ENCODE data around the gene TEDC2.
A peak's percentile ranks its signal among the peaks of the same experiment; 100 is the strongest.

The TEDC2 gene

GRCh38 chr16:2455081-2455845 is 4.6 kb upstream of the TEDC2 start:
- DNase-seq: no peak
- H3K27me3 Mint-ChIP-seq: no peaks in the 10 kb centered on the region
- no peaks in the 10 kb centered on the region for H3K9me3 Mint-ChIP-seq
- H3K27ac Mint-ChIP-seq: peak overlapping the region in 1 of 2 donors; percentile 71
- ATAC-seq: no peak
- H3K4me3 Mint-ChIP-seq: no peak overlapping the region
- peaks cover 17% of the 10 kb centered on the region for H3K4me1 Mint-ChIP-seq

GRCh38 chr16:2456551-2457153 is 3.3 kb upstream of the TEDC2 start:
- DNase-seq: no peak
- ATAC-seq: no peak
- H3K27ac Mint-ChIP-seq: no peak overlapping the region
- no peak overlapping the region for H3K4me3 Mint-ChIP-seq
- no peaks in the 10 kb centered on the region for H3K27me3 Mint-ChIP-seq
- peaks cover 22% of the 10 kb centered on the region for H3K4me1 Mint-ChIP-seq
- no peaks in the 10 kb centered on the region for H3K9me3 Mint-ChIP-seq

GRCh38 chr16:2457267-2457666 is 2.6 kb upstream of the TEDC2 start:
- Mint-ChIP-seq H3K27ac (no peak overlapping the region), H3K4me3 (no peak overlapping the region), H3K27me3 (no peaks in the 10 kb centered on the region), H3K4me1 (peaks cover 29% of the 10 kb centered on the region), H3K9me3 (no peaks in the 10 kb centered on the region)
- DNase-seq: no peak
- ATAC-seq: no peak

GRCh38 chr16:2457946-2458345 is 2.0 kb upstream of the TEDC2 start:
- DNase-seq: no peak

GRCh38 chr16:2458887-2459646 is 842 bp upstream of the TEDC2 start:
- H3K4me3 Mint-ChIP-seq: peak overlapping the region; percentile 83 to 86
- H3K27ac Mint-ChIP-seq: peak overlapping the region; percentile 63 to 91
- no peak for ATAC-seq

More at GRCh38 chr16:2457946-2458345, 2.0 kb upstream of the TEDC2 start:
- no peak for ATAC-seq
- H3K27me3 Mint-ChIP-seq: no peaks in the 10 kb centered on the region
- H3K27ac Mint-ChIP-seq: no peak overlapping the region
- H3K4me1 Mint-ChIP-seq: peaks cover 30% of the 10 kb centered on the region
- H3K9me3 Mint-ChIP-seq: no peaks in the 10 kb centered on the region
- no peak overlapping the region for H3K4me3 Mint-ChIP-seq

GRCh38 chr16:2460391-2460713 is 443 bp downstream of the TEDC2 start:
- ATAC-seq (no peak), DNase-seq (no peak)
- H3K9me3 Mint-ChIP-seq: no peaks in the 10 kb centered on the region
- H3K27ac Mint-ChIP-seq: no peak overlapping the region
- no peaks in the 10 kb centered on the region for H3K27me3 Mint-ChIP-seq
- peaks cover 30% of the 10 kb centered on the region for H3K4me1 Mint-ChIP-seq
- H3K4me3 Mint-ChIP-seq: peak overlapping the region; percentile 64 to 79

More at GRCh38 chr16:2458887-2459646, 842 bp upstream of the TEDC2 start:
- Mint-ChIP-seq H3K27me3 (no peaks in the 10 kb centered on the region), H3K4me1 (peaks cover 30% of the 10 kb centered on the region), H3K9me3 (no peaks in the 10 kb centered on the region)
- no peak for DNase-seq

GRCh38 chr16:2460916-2461315 is 1.0 kb downstream of the TEDC2 start:
- ATAC-seq (no peak), DNase-seq (no peak)
- peak overlapping the region; percentile 64 to 79 for H3K4me3 Mint-ChIP-seq
- H3K4me1 Mint-ChIP-seq: peaks cover 30% of the 10 kb centered on the region
- no peaks in the 10 kb centered on the region for H3K27me3 Mint-ChIP-seq
- H3K9me3 Mint-ChIP-seq: no peaks in the 10 kb centered on the region
- no peak overlapping the region for H3K27ac Mint-ChIP-seq

- Mint-ChIP-seq H3K27ac (peak overlapping the region in 1 of 2 donors; percentile 19), H3K4me1 (peaks cover 34% of the 10 kb centered on the region), H3K27me3 (peaks cover 8% of the 10 kb centered on the region), H3K4me3 (peak overlapping the region in 1 of 2 donors; percentile 21), H3K9me3 (no peaks in the 10 kb centered on the region)
- ATAC-seq (no peak), DNase-seq (no peak)
These were observed 2.3 kb downstream of the TEDC2 start for GRCh38 chr16:2462031-2462866.

GRCh38 chr16:2464333-2464732 is 4.4 kb downstream of the TEDC2 start:
- H3K27me3 Mint-ChIP-seq: peaks cover 27% of the 10 kb centered on the region

GRCh38 chr16:2465653-2466415 is 5.9 kb downstream of the TEDC2 start:
- Mint-ChIP-seq H3K27me3 (peaks cover 41% of the 10 kb centered on the region), H3K27ac (no peak overlapping the region), H3K4me1 (peaks cover 46% of the 10 kb centered on the region), H3K9me3 (no peaks in the 10 kb centered on the region), H3K4me3 (no peak overlapping the region)
- DNase-seq: no peak
- no peak for ATAC-seq

More at GRCh38 chr16:2464333-2464732, 4.4 kb downstream of the TEDC2 start:
- no peak overlapping the region for H3K4me3 Mint-ChIP-seq
- H3K27ac Mint-ChIP-seq: no peak overlapping the region
- ATAC-seq: no peak
- peaks cover 39% of the 10 kb centered on the region for H3K4me1 Mint-ChIP-seq
- DNase-seq: no peak
- H3K9me3 Mint-ChIP-seq: no peaks in the 10 kb centered on the region

- peaks cover 45% of the 10 kb centered on the region for H3K27me3 Mint-ChIP-seq
- DNase-seq (no peak), ATAC-seq (no peak)
- no peak overlapping the region for H3K27ac Mint-ChIP-seq
- H3K4me1 Mint-ChIP-seq: peaks cover 41% of the 10 kb centered on the region
- peak overlapping the region in 1 of 2 donors; percentile 64 for H3K4me3 Mint-ChIP-seq
- H3K9me3 Mint-ChIP-seq: no peaks in the 10 kb centered on the region
These were observed 7.0 kb downstream of the TEDC2 start for GRCh38 chr16:2466667-2467527.

- H3K4me3 Mint-ChIP-seq: peak overlapping the region; percentile 61 to 80
- H3K27me3 Mint-ChIP-seq: peaks cover 52% of the 10 kb centered on the region
- H3K4me1 Mint-ChIP-seq: peaks cover 42% of the 10 kb centered on the region
- DNase-seq (no peak), ATAC-seq (peak; percentile 36)
- H3K9me3 Mint-ChIP-seq: no peaks in the 10 kb centered on the region
- no peak overlapping the region for H3K27ac Mint-ChIP-seq
These were observed 7.8 kb downstream of the TEDC2 start for GRCh38 chr16:2467528-2468232.

GRCh38 chr16:2468233-2468724 is 8.4 kb downstream of the TEDC2 start:
- peak; percentile 52 for ATAC-seq
- H3K4me3 Mint-ChIP-seq: peak overlapping the region; percentile 61 to 80
- H3K27me3 Mint-ChIP-seq: peaks cover 58% of the 10 kb centered on the region
- peaks cover 48% of the 10 kb centered on the region for H3K4me1 Mint-ChIP-seq
- DNase-seq: no peak
- H3K9me3 Mint-ChIP-seq: no peaks in the 10 kb centered on the region
- no peak overlapping the region for H3K27ac Mint-ChIP-seq
